Measurements from ENCODE around the gene PSEN2. TPM values are rescaled to one million over a fixed set of nuclear protein-coding genes. Genes with fewer than 3 reads are reported as not detected.

The PSEN2 gene
- total RNA-seq, 2 donors from 2014 or later, result 45.3 to 78.3 TPM

DNA sequence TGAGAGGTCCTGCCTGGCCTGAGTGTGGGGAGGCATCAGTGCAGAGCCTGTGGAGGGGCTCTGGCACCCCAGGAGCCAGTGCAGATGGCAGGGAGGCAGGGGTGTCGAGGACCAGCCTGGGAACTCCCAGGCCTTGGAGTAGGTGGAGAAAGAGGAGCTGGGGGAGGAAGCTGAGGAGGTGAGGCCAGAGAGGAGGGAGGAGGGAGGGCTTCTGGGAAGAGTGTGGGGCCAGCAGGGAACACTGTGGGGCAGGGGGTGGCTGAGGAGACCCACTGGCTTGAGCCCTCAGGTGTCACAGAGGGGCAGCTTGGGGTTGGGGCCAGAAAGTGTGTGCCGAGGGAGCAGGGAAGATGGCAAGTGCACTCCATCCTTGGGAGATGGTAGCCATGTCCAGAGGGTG is 73.5 kb downstream of the PSEN2 start:
- H3K4me3 ChIP-seq, result no peak overlapping the region
- no peaks in the 10 kb centered on the region for H3K36me3 ChIP-seq
- no peaks in the 10 kb centered on the region for H3K9me3 ChIP-seq
- intact Hi-C loops (cut with DNase I), result loop anchor here (5.0 to 10.0 kb wide), 2 partner anchors 43 to 371 kb away; partner anchors contain the start of gene CDC42BPA
- H3K27ac ChIP-seq, result no peak overlapping the region
- no peak for DNase-seq (ENCODE audit: low spot score)
- 94% methylated on average over 2 of the region's 2 CpGs for WGBS
- TF ChIP-seq POLR2AphosphoS5 (IDR thresholded peaks at IDR 0.05), result no peak
- TF ChIP-seq, protein P1, sequence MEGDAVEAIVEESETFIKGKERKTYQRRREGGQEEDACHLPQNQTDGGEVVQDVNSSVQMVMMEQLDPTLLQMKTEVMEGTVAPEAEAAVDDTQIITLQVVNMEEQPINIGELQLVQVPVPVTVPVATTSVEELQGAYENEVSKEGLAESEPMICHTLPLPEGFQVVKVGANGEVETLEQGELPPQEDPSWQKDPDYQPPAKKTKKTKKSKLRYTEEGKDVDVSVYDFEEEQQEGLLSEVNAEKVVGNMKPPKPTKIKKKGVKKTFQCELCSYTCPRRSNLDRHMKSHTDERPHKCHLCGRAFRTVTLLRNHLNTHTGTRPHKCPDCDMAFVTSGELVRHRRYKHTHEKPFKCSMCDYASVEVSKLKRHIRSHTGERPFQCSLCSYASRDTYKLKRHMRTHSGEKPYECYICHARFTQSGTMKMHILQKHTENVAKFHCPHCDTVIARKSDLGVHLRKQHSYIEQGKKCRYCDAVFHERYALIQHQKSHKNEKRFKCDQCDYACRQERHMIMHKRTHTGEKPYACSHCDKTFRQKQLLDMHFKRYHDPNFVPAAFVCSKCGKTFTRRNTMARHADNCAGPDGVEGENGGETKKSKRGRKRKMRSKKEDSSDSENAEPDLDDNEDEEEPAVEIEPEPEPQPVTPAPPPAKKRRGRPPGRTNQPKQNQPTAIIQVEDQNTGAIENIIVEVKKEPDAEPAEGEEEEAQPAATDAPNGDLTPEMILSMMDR (IDR thresholded peaks at IDR 0.05), result no peak
- no peak for TF ChIP-seq POLR2A (IDR thresholded peaks at IDR 0.05)
- peaks cover 5% of the 10 kb centered on the region for H3K4me1 ChIP-seq (replicated peaks)
- H3K27me3 ChIP-seq (replicated peaks; ENCODE audit: insufficient read depth), result no peaks in the 10 kb centered on the region

GRCh38 chr1:226945106-226945857 is 74.9 kb downstream of the PSEN2 start:
- Histone ChIP-seq H3K36me3 (no peaks in the 10 kb centered on the region), H3K27me3 (replicated peaks; ENCODE audit: insufficient read depth) (no peaks in the 10 kb centered on the region), H3K4me3 (no peak overlapping the region), H3K9me3 (no peaks in the 10 kb centered on the region), H3K4me1 (replicated peaks) (peaks cover 5% of the 10 kb centered on the region), H3K27ac (peak overlapping the region; percentile 41 to 43)
- peak; percentile 22 for DNase-seq (ENCODE audit: low spot score)
- TF ChIP-seq POLR2AphosphoS5 (IDR thresholded peaks at IDR 0.05) (peak; percentile 31), POLR2A (IDR thresholded peaks at IDR 0.05) (no peak)
- WGBS, result 49% methylated on average over 19 of the region's 19 CpGs
- intact Hi-C loops (cut with DNase I), result loop anchor here (10.0 kb wide), 1 partner anchor 370 kb away; the partner anchor contains the start of gene CDC42BPA

Other genes starting within 250 kb of the PSEN2 start
- 10 to 100 TPM; 47.5 to 49.2 TPM for gene ITPKB, start 131.3 kb upstream of the PSEN2 start, total RNA-seq
- 10 to 100 TPM; 61.8 to 66.1 TPM for gene COQ8A, start 69.7 kb downstream of the PSEN2 start, total RNA-seq

Measured in prostate gland (tissue), 2 donors.